ENCODE results near the gene SPAG5. TPM values are rescaled to one million over a fixed set of nuclear protein-coding genes. Genes with fewer than 3 reads are reported as not detected.

SPAG5 gene
- total RNA-seq, 1 experiment from 2014 or later = 38.1 TPM

DNA sequence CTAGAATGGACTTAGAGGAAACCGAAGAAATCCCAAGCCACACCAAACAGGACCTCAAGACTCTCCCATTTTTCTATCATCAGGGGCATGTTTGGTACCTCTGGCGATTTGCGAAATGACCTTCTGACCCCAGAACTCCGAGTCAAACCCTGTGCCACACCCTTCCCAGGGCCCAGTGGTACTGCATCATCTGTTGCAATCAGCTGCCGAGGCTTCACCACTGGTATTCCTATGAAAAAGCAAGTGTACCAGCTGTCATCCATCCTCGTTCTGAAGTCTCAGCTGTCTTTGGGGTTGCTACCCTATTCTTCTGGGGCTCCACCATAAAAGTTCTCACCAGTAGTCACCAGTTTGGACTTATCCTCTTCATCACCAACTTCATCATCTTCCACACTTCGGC lies 17.5 kb upstream of the SPAG5 start:
- Mint-ChIP-seq H3K4me3 (ENCODE audit: unreplicated experiment) (no peak overlapping the region), H3K36me3 (ENCODE audit: insufficient read depth, unreplicated experiment) (peaks cover 78% of the 10 kb centered on the region), H3K4me1 (ENCODE audit: insufficient read depth, unreplicated experiment) (no peaks in the 10 kb centered on the region), H3K27me3 (ENCODE audit: insufficient read depth, unreplicated experiment) (no peaks in the 10 kb centered on the region), H3K27ac (ENCODE audit: low read depth, unreplicated experiment) (no peak overlapping the region), H3K9me3 (ENCODE audit: unreplicated experiment) (no peaks in the 10 kb centered on the region)
- no TSS peak for BruUV-seq (replicated peaks)
- POLR2A ChIA-PET = no interaction called here
- CTCF ChIA-PET = interaction anchor here (0.7 to 1.7 kb wide), 2 partner anchors 27 to 111 kb away, joined by 3 to 8 read pairs; no protein-coding TSS in a partner anchor
- DNase-seq (ENCODE audit: unreplicated experiment) = no peak
- intact Hi-C loops (cut with micrococcal nuclease) = no loop called here
- no peak for TF ChIP-seq CTCF (IDR thresholded peaks at IDR 0.05; ENCODE audit: unreplicated experiment)

DNA sequence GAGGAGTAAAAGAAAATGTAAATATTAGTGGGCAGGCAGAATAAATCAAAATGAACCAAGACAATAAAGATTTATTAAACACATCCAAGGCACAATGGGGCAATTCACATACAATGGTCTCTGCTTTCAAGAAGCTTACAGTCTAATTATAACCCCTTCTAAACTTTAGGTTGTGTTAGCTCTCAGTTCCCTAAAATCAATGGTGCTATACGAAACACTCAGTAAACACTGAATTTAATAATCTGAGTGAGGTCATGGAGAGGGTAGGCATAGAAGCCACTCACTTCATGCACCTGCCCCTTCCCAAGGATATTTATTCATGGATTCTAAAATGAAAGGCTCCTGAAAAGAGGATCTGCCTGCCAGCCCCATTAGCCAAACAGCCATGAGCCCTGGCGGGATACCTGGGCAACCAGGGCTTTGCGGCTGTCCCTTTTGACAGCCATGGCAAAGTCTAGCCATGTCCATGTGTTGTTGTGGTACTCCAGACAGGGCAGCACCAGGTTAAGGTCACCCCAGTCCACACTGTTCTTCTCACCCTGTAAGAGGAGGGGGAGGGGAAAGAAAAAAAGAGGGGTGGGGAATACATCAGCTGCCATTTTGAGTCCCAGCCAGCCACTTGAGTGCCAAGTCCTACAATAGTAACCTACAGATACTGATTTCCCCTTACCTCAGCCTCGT lies 16.6 kb upstream of the SPAG5 start:
- H3K27ac Mint-ChIP-seq (ENCODE audit: low read depth, unreplicated experiment) = no peak overlapping the region
- no peaks in the 10 kb centered on the region for H3K27me3 Mint-ChIP-seq (ENCODE audit: insufficient read depth, unreplicated experiment)
- H3K9me3 Mint-ChIP-seq (ENCODE audit: unreplicated experiment) = no peaks in the 10 kb centered on the region
- intact Hi-C loops (cut with micrococcal nuclease) = no loop called here
- H3K4me1 Mint-ChIP-seq (ENCODE audit: insufficient read depth, unreplicated experiment) = no peaks in the 10 kb centered on the region
- BruUV-seq (replicated peaks) = no TSS peak
- H3K36me3 Mint-ChIP-seq (ENCODE audit: insufficient read depth, unreplicated experiment) = peaks cover 72% of the 10 kb centered on the region
- ChIA-PET POLR2A (interaction anchor here (0.8 kb wide), 1 partner anchor 25 kb away, joined by 3 read pairs; no protein-coding TSS in a partner anchor), CTCF (interaction anchor here (0.6 to 1.7 kb wide), 2 partner anchors 28 to 767 kb away, joined by 3 to 8 read pairs; no protein-coding TSS in a partner anchor)
- H3K4me3 Mint-ChIP-seq (ENCODE audit: unreplicated experiment) = no peak overlapping the region
- no peak for TF ChIP-seq CTCF (IDR thresholded peaks at IDR 0.05; ENCODE audit: unreplicated experiment)
- DNase-seq (ENCODE audit: unreplicated experiment) = no peak

- ChIA-PET CTCF (interaction anchor here (0.6 to 1.1 kb wide), 4 partner anchors 8 to 26 kb away, joined by 3 to 4 read pairs (median 4); no protein-coding TSS in a partner anchor), POLR2A (no interaction called here)
- peaks cover 67% of the 10 kb centered on the region for H3K36me3 Mint-ChIP-seq (ENCODE audit: insufficient read depth, unreplicated experiment)
- H3K27me3 Mint-ChIP-seq (ENCODE audit: insufficient read depth, unreplicated experiment) = no peaks in the 10 kb centered on the region
- DNase-seq (ENCODE audit: unreplicated experiment) = no peak
- H3K9me3 Mint-ChIP-seq (ENCODE audit: unreplicated experiment) = no peaks in the 10 kb centered on the region
- no TSS peak for BruUV-seq (replicated peaks)
- H3K27ac Mint-ChIP-seq (ENCODE audit: low read depth, unreplicated experiment) = no peak within 1 kb of the TSS
- H3K4me1 Mint-ChIP-seq (ENCODE audit: insufficient read depth, unreplicated experiment) = no peaks in the 10 kb centered on the region
- H3K4me3 Mint-ChIP-seq (ENCODE audit: unreplicated experiment) = no peak within 1 kb of the TSS
- TF ChIP-seq CTCF (IDR thresholded peaks at IDR 0.05; ENCODE audit: unreplicated experiment) = no peak
- intact Hi-C loops (cut with micrococcal nuclease) = loop anchor here (1.0 kb wide), 1 partner anchor 120 kb away; no protein-coding TSS in a partner anchor
Observed at GRCh38 chr17:28613931-28614381, 15.1 kb upstream of the SPAG5 start, which contains the start of gene RSKR. Gene RSKR, minus strand, starts transcription at chr17:28614185. Its CDS starts 24 bp downstream, at chr17:28614161.

Measured in MCF 10A (cell line).